ENCODE measurements around the gene KRTCAP2.
"Not testable (repeated sequence)": the region's sequence is repeated elsewhere in the genome, so short reads cannot be mapped to it uniquely, and the experiment has no call there.

Gene KRTCAP2

GRCh38 chr1:155168456-155169210, 4.5 kb downstream of the KRTCAP2 start:
- no peak for DNase-seq (ENCODE audit: low read depth, low spot score)

GRCh38 chr1:155168105-155168445, 5.0 kb downstream of the KRTCAP2 start:
- not testable (repeated sequence) for DNase-seq (ENCODE audit: low read depth, low spot score)

GRCh38 chr1:155167166-155168104, 5.7 kb downstream of the KRTCAP2 start:
- peak; percentile 91 for DNase-seq (ENCODE audit: low read depth, low spot score)

- DNase-seq (ENCODE audit: low read depth, low spot score): no peak
These were observed 6.5 kb downstream of the KRTCAP2 start for GRCh38 chr1:155166471-155167165.

- DNase-seq (ENCODE audit: low read depth, low spot score): no peak
These were observed 7.0 kb downstream of the KRTCAP2 start for GRCh38 chr1:155166051-155166470.

GRCh38 chr1:155164625-155165024, 8.5 kb downstream of the KRTCAP2 start:
- not testable (repeated sequence) for DNase-seq (ENCODE audit: low read depth, low spot score)

- not testable (repeated sequence) for DNase-seq (ENCODE audit: low read depth, low spot score)
These were observed 9.3 kb downstream of the KRTCAP2 start for GRCh38 chr1:155163785-155164184.

- not testable (repeated sequence) for DNase-seq (ENCODE audit: low read depth, low spot score)
These were observed 10.5 kb downstream of the KRTCAP2 start for GRCh38 chr1:155162631-155163030.

GRCh38 chr1:155160128-155160527, 13.0 kb downstream of the KRTCAP2 start:
- no peak for DNase-seq (ENCODE audit: low read depth, low spot score)

GRCh38 chr1:155158991-155159390, 14.1 kb downstream of the KRTCAP2 start:
- DNase-seq (ENCODE audit: low read depth, low spot score): no peak

GRCh38 chr1:155155996-155156643, 17.0 kb downstream of the KRTCAP2 start:
- DNase-seq (ENCODE audit: low read depth, low spot score): not testable (repeated sequence)

- DNase-seq (ENCODE audit: low read depth, low spot score): no peak
These were observed 27.6 kb downstream of the KRTCAP2 start for GRCh38 chr1:155145491-155145890.

- no peak for DNase-seq (ENCODE audit: low read depth, low spot score)
These were observed 31.4 kb downstream of the KRTCAP2 start for GRCh38 chr1:155141749-155142148.

GRCh38 chr1:155140630-155140953, 32.5 kb downstream of the KRTCAP2 start:
- no peak for DNase-seq (ENCODE audit: low read depth, low spot score)

GRCh38 chr1:155139895-155140629, 33.0 kb downstream of the KRTCAP2 start, which contains the start of gene DPM3:
Gene DPM3 (minus strand): TSS chr1:155140531. CDS start chr1:155140240, 291 bp downstream.
- DNase-seq (ENCODE audit: low read depth, low spot score): peak; percentile 92

GRCh38 chr1:155137154-155137949, 35.8 kb downstream of the KRTCAP2 start:
- no peak for DNase-seq (ENCODE audit: low read depth, low spot score)

GRCh38 chr1:155136748-155137147, 36.4 kb downstream of the KRTCAP2 start:
- DNase-seq (ENCODE audit: low read depth, low spot score): peak; percentile 5

- DNase-seq (ENCODE audit: low read depth, low spot score): peak; percentile 99
These were observed 37.6 kb downstream of the KRTCAP2 start, which contains the start of gene SLC50A1 for GRCh38 chr1:155135415-155136028. Gene SLC50A1 (plus strand): TSS chr1:155135852. CDS start chr1:155135912, 60 bp downstream.

- DNase-seq (ENCODE audit: low read depth, low spot score): peak; percentile 97
These were observed 38.2 kb downstream of the KRTCAP2 start for GRCh38 chr1:155134880-155135414.

Data from astrocyte of the hippocampus (primary cell).